Measurements from ENCODE around the gene AP5M1.

Gene AP5M1

GRCh38 chr14:57259672-57260071 is 9.1 kb upstream of the AP5M1 start:
- H2AK5ac ChIP-seq (ENCODE audit: low read length, severe bottlenecking): no peak overlapping the region
- peaks cover 3% of the 10 kb centered on the region for H3K4me1 ChIP-seq (ENCODE audit: control insufficient read depth, insufficient read depth, low read depth, low read length)
- no peak overlapping the region for H3K4ac ChIP-seq (ENCODE audit: low read depth in 1 of 2, low read length in 2 of 2)
- no peak overlapping the region for H3K23ac ChIP-seq (ENCODE audit: low read length in 2 of 2)
- no peak for DNase-seq
- no peak overlapping the region for H2BK5ac ChIP-seq (ENCODE audit: low read depth, low read length, poor library complexity, severe bottlenecking)
- no peak overlapping the region for H2AFZ ChIP-seq (ENCODE audit: low read depth, low read length)
- no peak overlapping the region for H2BK15ac ChIP-seq (ENCODE audit: low read depth, poor library complexity, severe bottlenecking)
- H3K18ac ChIP-seq (ENCODE audit: low read depth in 1 of 2, low read length in 2 of 2): no peak overlapping the region
- no peak overlapping the region for H2BK120ac ChIP-seq (ENCODE audit: low read depth, low read length)
- H3K9me3 ChIP-seq (ENCODE audit: control insufficient read depth, low read length): no peaks in the 10 kb centered on the region
- no peak overlapping the region for H3K27ac ChIP-seq (ENCODE audit: low read length, poor library complexity, severe bottlenecking)
- no peak overlapping the region for H2BK12ac ChIP-seq (ENCODE audit: low read length in 2 of 2)
- H3K27me3 ChIP-seq (ENCODE audit: control insufficient read depth in 1 of 2, insufficient read depth in 1 of 2, low read length in 2 of 2): no peaks in the 10 kb centered on the region
- peaks cover 6% of the 10 kb centered on the region for H3K79me1 ChIP-seq (replicated peaks; ENCODE audit: low read length, poor library complexity, severe bottlenecking)
- no peak overlapping the region for H4K8ac ChIP-seq (ENCODE audit: low read length)
- no peak overlapping the region for H3K14ac ChIP-seq (ENCODE audit: low read length in 2 of 2)
- no peak overlapping the region for H3K4me3 ChIP-seq (ENCODE audit: insufficient read depth in 1 of 2, low read depth in 1 of 2, low read length in 2 of 2)
- H3K4me2 ChIP-seq (ENCODE audit: low read length, poor library complexity, severe bottlenecking): no peak overlapping the region
- H3K36me3 ChIP-seq (ENCODE audit: control insufficient read depth in 1 of 2, insufficient read depth in 2 of 2, low read depth in 1 of 2, low read length in 2 of 2): peaks cover 0 to 5% of the 10 kb centered on the region in 2 experiments
- WGBS: 100% methylated on average over 1 of the region's 1 CpG
- H4K91ac ChIP-seq (ENCODE audit: low read length): no peak overlapping the region
- H3K9ac ChIP-seq (ENCODE audit: low read length): no peak overlapping the region

GRCh38 chr14:57261604-57262003 is 7.2 kb upstream of the AP5M1 start:
- H2BK5ac ChIP-seq (ENCODE audit: low read depth, low read length, poor library complexity, severe bottlenecking): no peak overlapping the region
- H3K14ac ChIP-seq (ENCODE audit: low read length in 2 of 2): no peak overlapping the region
- H2BK15ac ChIP-seq (ENCODE audit: low read depth, poor library complexity, severe bottlenecking): no peak overlapping the region
- peaks cover 0 to 5% of the 10 kb centered on the region in 2 experiments for H3K36me3 ChIP-seq (ENCODE audit: control insufficient read depth in 1 of 2, insufficient read depth in 2 of 2, low read depth in 1 of 2, low read length in 2 of 2)
- H4K8ac ChIP-seq (ENCODE audit: low read length): no peak overlapping the region
- H2BK120ac ChIP-seq (ENCODE audit: low read depth, low read length): no peak overlapping the region
- no peak overlapping the region for H3K18ac ChIP-seq (ENCODE audit: low read depth in 1 of 2, low read length in 2 of 2)
- H3K79me1 ChIP-seq (replicated peaks; ENCODE audit: low read length, poor library complexity, severe bottlenecking): peaks cover 2% of the 10 kb centered on the region
- no peak overlapping the region for H2AFZ ChIP-seq (ENCODE audit: low read depth, low read length)
- H2BK12ac ChIP-seq (ENCODE audit: low read length in 2 of 2): no peak overlapping the region
- DNase-seq: no peak
- no peak overlapping the region for H3K4me3 ChIP-seq (ENCODE audit: insufficient read depth in 1 of 2, low read depth in 1 of 2, low read length in 2 of 2)
- no peak overlapping the region for H3K23ac ChIP-seq (ENCODE audit: low read length in 2 of 2)
- H3K27me3 ChIP-seq (ENCODE audit: control insufficient read depth in 1 of 2, insufficient read depth in 1 of 2, low read length in 2 of 2): no peaks in the 10 kb centered on the region
- H3K4ac ChIP-seq (ENCODE audit: low read depth in 1 of 2, low read length in 2 of 2): no peak overlapping the region
- peaks cover 3% of the 10 kb centered on the region for H3K4me1 ChIP-seq (ENCODE audit: control insufficient read depth, insufficient read depth, low read depth, low read length)
- no peak overlapping the region for H3K27ac ChIP-seq (ENCODE audit: low read length, poor library complexity, severe bottlenecking)
- H2AK5ac ChIP-seq (ENCODE audit: low read length, severe bottlenecking): no peak overlapping the region
- H3K9me3 ChIP-seq (ENCODE audit: control insufficient read depth, low read length): no peaks in the 10 kb centered on the region
- no peak overlapping the region for H3K4me2 ChIP-seq (ENCODE audit: low read length, poor library complexity, severe bottlenecking)
- H3K9ac ChIP-seq (ENCODE audit: low read length): no peak overlapping the region
- H4K91ac ChIP-seq (ENCODE audit: low read length): no peak overlapping the region

GRCh38 chr14:57262117-57262516 is 6.7 kb upstream of the AP5M1 start:
- no peak overlapping the region for H2AFZ ChIP-seq (ENCODE audit: low read depth, low read length)
- H2BK15ac ChIP-seq (ENCODE audit: low read depth, poor library complexity, severe bottlenecking): no peak overlapping the region
- H2BK12ac ChIP-seq (ENCODE audit: low read length in 2 of 2): no peak overlapping the region
- H3K36me3 ChIP-seq (ENCODE audit: control insufficient read depth in 1 of 2, insufficient read depth in 2 of 2, low read depth in 1 of 2, low read length in 2 of 2): peaks cover 0 to under 1% of the 10 kb centered on the region in 2 experiments
- no peak overlapping the region for H3K4ac ChIP-seq (ENCODE audit: low read depth in 1 of 2, low read length in 2 of 2)
- DNase-seq: no peak
- H3K14ac ChIP-seq (ENCODE audit: low read length in 2 of 2): no peak overlapping the region
- no peak overlapping the region for H3K18ac ChIP-seq (ENCODE audit: low read depth in 1 of 2, low read length in 2 of 2)
- H3K4me2 ChIP-seq (ENCODE audit: low read length, poor library complexity, severe bottlenecking): no peak overlapping the region
- H3K4me1 ChIP-seq (ENCODE audit: control insufficient read depth, insufficient read depth, low read depth, low read length): peaks cover 3% of the 10 kb centered on the region
- H3K27me3 ChIP-seq (ENCODE audit: control insufficient read depth in 1 of 2, insufficient read depth in 1 of 2, low read length in 2 of 2): no peaks in the 10 kb centered on the region
- no peak overlapping the region for H4K91ac ChIP-seq (ENCODE audit: low read length)
- no peak overlapping the region for H3K4me3 ChIP-seq (ENCODE audit: insufficient read depth in 1 of 2, low read depth in 1 of 2, low read length in 2 of 2)
- H3K79me1 ChIP-seq (replicated peaks; ENCODE audit: low read length, poor library complexity, severe bottlenecking): peaks cover 2% of the 10 kb centered on the region
- no peaks in the 10 kb centered on the region for H3K9me3 ChIP-seq (ENCODE audit: control insufficient read depth, low read length)
- no peak overlapping the region for H2BK5ac ChIP-seq (ENCODE audit: low read depth, low read length, poor library complexity, severe bottlenecking)
- no peak overlapping the region for H2BK120ac ChIP-seq (ENCODE audit: low read depth, low read length)
- H4K8ac ChIP-seq (ENCODE audit: low read length): no peak overlapping the region
- H3K27ac ChIP-seq (ENCODE audit: low read length, poor library complexity, severe bottlenecking): no peak overlapping the region
- no peak overlapping the region for H3K23ac ChIP-seq (ENCODE audit: low read length in 2 of 2)
- no peak overlapping the region for H2AK5ac ChIP-seq (ENCODE audit: low read length, severe bottlenecking)
- H3K9ac ChIP-seq (ENCODE audit: low read length): no peak overlapping the region

- Histone ChIP-seq H2BK15ac (ENCODE audit: low read depth, poor library complexity, severe bottlenecking) (no peak overlapping the region), H2AFZ (ENCODE audit: low read depth, low read length) (no peak overlapping the region), H3K9me3 (ENCODE audit: control insufficient read depth, low read length) (no peaks in the 10 kb centered on the region), H4K91ac (ENCODE audit: low read length) (no peak overlapping the region), H3K23ac (ENCODE audit: low read length in 2 of 2) (no peak overlapping the region), H2BK120ac (ENCODE audit: low read depth, low read length) (no peak overlapping the region), H3K4me3 (ENCODE audit: insufficient read depth in 1 of 2, low read depth in 1 of 2, low read length in 2 of 2) (peak overlapping the region in 1 of 2 experiments; percentile 87), H2AK5ac (ENCODE audit: low read length, severe bottlenecking) (no peak overlapping the region), H3K4ac (ENCODE audit: low read depth in 1 of 2, low read length in 2 of 2) (no peak overlapping the region), H3K9ac (ENCODE audit: low read length) (peak overlapping the region; percentile 50), H3K14ac (ENCODE audit: low read length in 2 of 2) (no peak overlapping the region), H3K4me2 (ENCODE audit: low read length, poor library complexity, severe bottlenecking) (no peak overlapping the region), H3K18ac (ENCODE audit: low read depth in 1 of 2, low read length in 2 of 2) (no peak overlapping the region), H3K36me3 (ENCODE audit: control insufficient read depth in 1 of 2, insufficient read depth in 2 of 2, low read depth in 1 of 2, low read length in 2 of 2) (no peaks in the 10 kb centered on the region), H2BK5ac (ENCODE audit: low read depth, low read length, poor library complexity, severe bottlenecking) (no peak overlapping the region), H2BK12ac (ENCODE audit: low read length in 2 of 2) (no peak overlapping the region), H3K27me3 (ENCODE audit: control insufficient read depth in 1 of 2, insufficient read depth in 1 of 2, low read length in 2 of 2) (no peaks in the 10 kb centered on the region), H3K79me1 (replicated peaks; ENCODE audit: low read length, poor library complexity, severe bottlenecking) (peaks cover 2% of the 10 kb centered on the region), H3K4me1 (ENCODE audit: control insufficient read depth, insufficient read depth, low read depth, low read length) (peaks cover 3% of the 10 kb centered on the region), H4K8ac (ENCODE audit: low read length) (no peak overlapping the region), H3K27ac (ENCODE audit: low read length, poor library complexity, severe bottlenecking) (no peak overlapping the region)
- WGBS: 25% methylated on average over 2 of the region's 2 CpGs
- DNase-seq: peak; percentile 42
These were observed 2.7 kb upstream of the AP5M1 start for GRCh38 chr14:57266065-57266464.

All from mesenchymal stem cell (in vitro differentiated cells and primary cell).